Effector memory CD8-positive, alpha-beta T cell (primary cell): ENCODE measurements around the gene OR5P2.
"Not testable (repeated sequence)": the region's sequence is repeated elsewhere in the genome, so short reads cannot be mapped to it uniquely, and the experiment has no call there.

Source experiments
- ATAC-seq: fragments of 150-1000 bp; cut with Tn5 transposase; replicated peaks from 2 replicates; pipeline ENCODE4 v1.10.0; 2021; ENCODE audit warnings: mild to moderate bottlenecking, moderate library complexity
- DNase-seq, 3 experiments: peaks; one replicate each; pipeline ENCODE4 v3.0.0; 2021
- H3K27ac Mint-ChIP-seq, 2 donors: one replicate each; pipeline ENCODE4 v1.8.0; 2022; ENCODE audit warnings: mild to moderate bottlenecking in 2 of 2, mixed read lengths in 2 of 2, moderate library complexity in 2 of 2
- H3K27me3 Mint-ChIP-seq, 2 donors: one replicate each; pipeline ENCODE4 v1.8.0; 2022; ENCODE audit warnings: mixed read lengths in 2 of 2
- H3K36me3 Mint-ChIP-seq: one replicate; pipeline ENCODE4 v1.8.0; 2022; ENCODE audit warnings: mild to moderate bottlenecking, moderate library complexity, mixed read lengths; ENCODE audit not compliant: insufficient read depth
- H3K4me1 Mint-ChIP-seq, 2 donors: one replicate each; pipeline ENCODE4 v1.8.0; 2022; ENCODE audit warnings: low read depth in 2 of 2, mixed read lengths in 2 of 2
- H3K4me3 Mint-ChIP-seq, 2 donors: one replicate each; pipeline ENCODE4 v1.8.0; 2022; ENCODE audit warnings: mild to moderate bottlenecking in 2 of 2, mixed read lengths in 2 of 2, moderate library complexity in 2 of 2
- H3K9me3 Mint-ChIP-seq, 2 donors: one replicate each; pipeline ENCODE4 v1.8.0; 2022; ENCODE audit warnings: mixed read lengths in 2 of 2

OR5P2 gene

DNA sequence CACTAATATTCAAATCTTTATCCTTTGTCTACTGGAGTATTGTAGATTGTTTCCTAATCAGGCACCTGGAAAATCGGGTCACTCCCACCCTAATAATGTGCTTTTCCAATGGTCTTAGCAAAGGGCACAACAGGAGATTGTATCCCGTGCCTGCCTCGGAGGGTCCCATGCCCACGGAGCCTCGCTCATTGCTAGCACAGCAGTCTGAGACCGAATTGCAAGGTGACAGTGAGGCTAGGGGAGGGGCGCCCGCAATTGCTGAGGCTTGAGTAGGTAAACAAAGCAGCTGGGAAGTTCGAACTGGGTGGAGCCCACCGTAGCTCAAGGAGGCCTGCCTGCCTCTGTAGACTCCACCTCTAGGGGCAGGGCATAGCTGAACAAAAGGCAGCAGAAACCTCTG lies 32.4 kb downstream of the OR5P2 start:
- not testable (repeated sequence) for H3K9me3 Mint-ChIP-seq, H3K4me1 Mint-ChIP-seq, H3K4me3 Mint-ChIP-seq, ATAC-seq, DNase-seq, H3K36me3 Mint-ChIP-seq, H3K27ac Mint-ChIP-seq, H3K27me3 Mint-ChIP-seq

DNA sequence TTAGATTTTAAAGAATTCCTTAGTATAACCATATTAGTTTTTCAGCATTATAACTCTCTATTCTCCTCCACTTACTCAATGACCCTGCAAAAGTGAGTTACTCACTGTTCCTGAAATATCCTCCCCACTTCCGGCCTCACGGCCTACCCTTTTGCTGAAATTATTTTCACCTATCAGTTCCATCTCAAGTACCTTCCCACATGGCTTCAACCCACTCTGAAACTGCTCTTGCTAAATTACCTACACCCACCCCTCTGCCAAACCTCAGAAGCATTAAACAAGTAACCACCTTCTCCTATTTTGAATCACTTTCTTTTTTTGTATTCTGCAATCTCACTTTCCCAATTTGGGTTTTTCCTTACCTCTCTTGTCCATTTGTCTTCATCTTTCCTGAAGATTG lies 37.7 kb downstream of the OR5P2 start:
- Mint-ChIP-seq H3K4me3 (no peak overlapping the region), H3K36me3 (no peaks in the 10 kb centered on the region), H3K4me1 (no peaks in the 10 kb centered on the region), H3K27ac (no peak overlapping the region), H3K9me3 (peaks cover 0 to 2% of the 10 kb centered on the region in 2 donors), H3K27me3 (peaks cover 0 to 6% of the 10 kb centered on the region in 2 donors)
- ATAC-seq, result no peak
- no peak for DNase-seq

DNA sequence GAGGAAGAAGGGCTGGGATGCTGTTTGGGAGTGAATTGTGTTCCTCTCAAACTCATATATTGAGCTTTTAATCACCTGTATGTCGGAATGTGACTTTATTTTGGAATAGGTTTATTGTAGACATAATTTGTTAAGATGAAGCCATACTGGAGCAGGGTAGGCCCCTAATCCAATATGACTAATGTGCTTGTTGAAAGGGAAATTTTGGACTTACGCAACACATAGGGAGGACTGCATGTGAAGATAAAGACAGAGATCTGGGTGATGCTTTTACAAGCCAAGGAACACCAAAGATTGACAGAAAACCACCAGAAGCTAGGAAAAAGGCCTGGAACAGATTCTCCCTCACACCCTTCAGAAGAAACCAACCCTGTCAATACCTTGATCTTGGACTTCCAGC lies 47.3 kb downstream of the OR5P2 start:
- ATAC-seq, result no peak
- H3K27ac Mint-ChIP-seq, result no peak overlapping the region
- H3K27me3 Mint-ChIP-seq, result peaks cover 5 to 8% of the 10 kb centered on the region in 2 donors
- no peak for DNase-seq
- no peaks in the 10 kb centered on the region for H3K4me1 Mint-ChIP-seq
- H3K9me3 Mint-ChIP-seq, result peaks cover 0 to 8% of the 10 kb centered on the region in 2 donors
- H3K4me3 Mint-ChIP-seq, result no peak overlapping the region
- no peaks in the 10 kb centered on the region for H3K36me3 Mint-ChIP-seq
